ENCODE data around the gene SELE. TPM values are rescaled to one million over a fixed set of nuclear protein-coding genes. Genes with fewer than 3 reads are reported as not detected.

The SELE gene
- not detected in 2 replicates for total RNA-seq

GRCh38 chr1:169733924-169734323, at the start of gene SELE:
Gene SELE, minus strand, starts transcription at chr1:169734079. Its CDS starts 467 bp downstream, at chr1:169733612.

GRCh38 chr1:169711469-169712308, 22.2 kb downstream of the SELE start, which contains the start of gene SELL:
Gene SELL, minus strand, starts transcription at chr1:169711620. Its CDS starts 122 bp downstream, at chr1:169711498.

Other genes starting within 250 kb of the SELE start
- 8.0 and 9.8 TPM in 2 replicates for gene SLC19A2, start 248.1 kb downstream of the SELE start, total RNA-seq
- not detected in 2 replicates for gene F5, start 147.6 kb downstream of the SELE start, total RNA-seq
- not detected in 2 replicates for gene SELP, start 104.0 kb downstream of the SELE start, total RNA-seq
- 0.16 TPM in 1 of 2 replicates, not detected in the other for gene SELL, start 22.5 kb downstream of the SELE start, total RNA-seq
- gene METTL18, start 60.8 kb upstream of the SELE start, total RNA-seq: 1.0 and 2.6 TPM in 2 replicates
- gene SCYL3, start 159.8 kb upstream of the SELE start, total RNA-seq: 2.3 and 4.8 TPM in 2 replicates